IPS-NIHi11 (cell line): ENCODE results near the gene ZCCHC14.
"Not testable (repeated sequence)": the region's sequence is repeated elsewhere in the genome, so short reads cannot be mapped to it uniquely, and the experiment has no call there.

Experiments used
- DNase-seq: peaks from one replicate; pipeline ENCODE4 v3.0.0; 2012; ENCODE audit warnings: mixed read lengths, low spot score

ZCCHC14 gene

DNA sequence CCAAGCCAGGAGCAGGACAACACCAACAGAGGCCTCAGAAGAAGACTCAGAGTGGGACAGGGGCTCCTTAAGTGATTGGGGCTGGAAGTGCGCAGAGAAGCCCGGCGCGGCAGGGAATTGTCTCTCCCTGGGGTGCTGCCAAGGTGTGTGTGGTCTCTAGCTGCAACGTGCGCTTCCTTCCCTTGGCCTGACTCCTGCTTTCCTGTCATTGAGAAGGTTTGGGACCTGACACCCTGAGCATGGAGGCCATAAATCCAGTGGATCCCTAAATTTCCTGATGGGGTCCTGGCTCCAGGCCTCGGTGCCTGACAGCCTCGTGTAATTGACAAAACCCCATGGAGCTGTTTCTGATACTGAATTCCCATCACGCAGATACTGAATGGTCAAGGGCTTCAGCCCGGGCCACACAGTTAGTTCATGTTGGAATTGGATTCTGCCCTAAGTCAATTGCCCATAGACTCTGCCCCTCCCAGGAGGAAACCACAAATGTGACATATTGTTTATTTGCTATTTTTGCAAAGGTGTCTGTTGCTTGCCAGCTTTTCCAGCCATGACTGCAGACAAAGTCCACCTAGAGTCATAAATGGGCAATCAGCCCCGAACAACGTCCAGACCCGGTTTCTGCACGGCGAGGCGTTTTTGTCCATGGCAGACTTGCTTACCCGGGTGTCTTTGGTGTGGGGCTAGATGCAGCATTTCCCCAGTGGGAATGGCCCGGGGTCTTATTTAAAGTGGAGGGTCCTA is 4.4 kb upstream of the ZCCHC14 start:
- DNase-seq = not testable (repeated sequence)

GRCh38 chr16:87496447-87496801 is 3.6 kb upstream of the ZCCHC14 start:
- no peak for DNase-seq

GRCh38 chr16:87495578-87496446 is 3.0 kb upstream of the ZCCHC14 start:
- DNase-seq = no peak

- DNase-seq = no peak
Observed at GRCh38 chr16:87493608-87494280, 920 bp upstream of the ZCCHC14 start.

DNA sequence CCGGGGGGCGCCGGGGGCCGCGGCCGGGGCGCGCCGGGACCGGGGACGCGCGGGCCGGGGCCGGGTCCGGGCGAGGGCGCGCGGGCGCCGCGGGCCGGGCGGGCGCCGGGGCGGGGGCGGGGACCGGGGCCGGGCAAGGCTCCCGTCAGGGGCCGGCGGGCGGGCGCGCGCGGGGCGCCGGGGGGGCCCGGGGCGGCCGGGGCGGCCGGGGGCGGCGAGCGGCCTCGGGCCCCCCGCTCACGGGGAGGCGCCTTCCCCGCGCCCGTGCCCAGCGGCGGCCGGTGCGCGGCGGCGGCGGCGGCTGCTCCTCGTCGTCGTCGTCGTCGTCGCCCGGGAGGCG is 563 bp downstream of the ZCCHC14 start:
- DNase-seq = peak; percentile 32

GRCh38 chr16:87491522-87492290 is 1.1 kb downstream of the ZCCHC14 start:
- DNase-seq = no peak

DNA sequence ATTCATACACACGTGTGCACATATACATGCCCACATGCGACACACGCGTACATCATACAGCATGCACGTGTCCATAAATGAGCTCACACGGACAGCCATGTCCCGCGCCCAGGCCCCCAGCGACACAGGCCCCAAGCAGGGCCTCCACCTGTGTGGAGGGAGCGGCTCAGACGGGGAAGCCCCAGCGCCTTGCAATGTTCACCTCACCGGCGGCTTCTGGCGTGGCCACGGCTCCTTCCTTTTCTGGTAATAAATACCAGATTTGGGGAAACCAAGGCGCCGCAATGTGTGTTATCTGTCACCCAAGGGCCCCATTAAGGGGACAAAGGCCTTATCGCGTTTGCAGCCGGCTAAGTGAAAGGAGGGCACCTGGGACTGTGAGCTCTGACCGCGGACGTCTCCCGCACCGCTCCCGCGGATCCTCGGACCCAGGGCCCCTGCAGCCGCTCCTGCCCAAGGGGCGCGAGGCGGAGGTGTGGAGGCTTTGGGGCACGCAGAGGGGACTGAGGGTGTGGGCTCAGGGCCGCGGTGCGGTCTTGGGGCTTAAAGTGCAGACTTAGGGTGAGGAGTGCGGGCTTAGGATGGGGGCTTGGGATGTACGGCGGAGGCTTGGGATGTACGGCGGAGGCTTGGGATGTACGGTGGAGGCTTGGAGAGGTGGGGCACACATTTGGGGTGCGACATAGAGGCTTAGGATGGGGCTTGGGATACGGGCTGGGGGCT is 1.9 kb downstream of the ZCCHC14 start:
- DNase-seq = not testable (repeated sequence)

DNA sequence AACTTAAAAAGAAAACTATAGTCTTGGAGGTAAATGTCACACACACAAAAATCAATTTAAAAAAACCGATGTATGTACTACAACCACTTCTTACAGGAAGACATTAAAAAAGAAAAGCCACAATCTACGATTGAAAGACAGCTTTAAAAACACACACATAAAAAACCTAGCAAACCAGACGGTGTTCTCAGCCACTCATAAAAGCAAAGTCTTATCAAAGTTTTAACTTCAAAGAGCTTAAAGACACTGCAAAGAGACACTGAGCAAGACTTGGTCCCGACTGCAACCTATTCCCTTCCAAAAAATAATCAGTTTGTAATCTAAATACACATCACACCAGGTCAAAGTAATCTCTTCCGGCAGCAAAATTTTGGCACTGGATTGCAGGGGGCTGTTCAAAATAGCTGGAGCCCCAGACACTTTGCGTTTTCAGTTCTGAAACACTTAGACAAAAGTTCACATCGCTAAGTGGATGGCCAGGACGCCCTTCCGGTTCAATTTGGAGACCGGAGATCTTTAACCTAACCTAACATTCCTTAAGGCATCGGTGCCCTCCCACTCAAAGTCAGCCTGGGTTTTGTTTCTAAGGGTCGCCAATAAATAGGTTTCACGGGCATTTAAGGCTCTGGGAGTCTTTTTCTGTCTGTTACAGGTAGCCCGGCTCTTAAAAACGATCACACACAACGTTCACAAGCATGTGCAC is 2.6 kb downstream of the ZCCHC14 start:
- no peak for DNase-seq

DNA sequence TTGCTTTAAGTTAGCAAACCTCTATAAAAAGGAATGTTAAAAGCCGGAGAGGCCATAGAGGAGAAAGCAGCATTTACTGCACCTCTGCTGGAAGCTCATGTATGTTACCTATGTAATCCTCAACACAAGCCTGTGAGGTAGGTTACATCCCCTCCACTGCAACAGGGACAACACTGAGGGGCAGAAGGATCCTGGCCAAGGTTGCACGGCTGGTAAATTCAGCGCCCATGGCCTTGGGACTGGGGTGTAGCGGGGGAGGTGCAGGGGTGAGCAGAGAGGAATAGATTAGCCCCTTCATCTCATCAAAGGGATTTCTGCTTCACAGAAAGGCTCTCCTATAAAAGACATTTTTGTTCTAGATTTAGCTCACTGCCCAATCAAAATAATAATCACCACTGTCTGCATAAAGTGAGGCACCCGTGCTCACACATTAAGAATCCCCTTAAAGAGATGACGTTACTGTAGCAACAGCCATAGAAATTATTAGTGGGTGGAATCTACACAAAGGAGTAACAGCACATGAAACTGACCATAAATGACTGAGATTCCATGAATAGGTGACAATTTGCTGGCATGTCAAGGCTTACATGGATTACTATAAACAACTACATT is 3.3 kb downstream of the ZCCHC14 start:
- DNase-seq = no peak

GRCh38 chr16:87488960-87489359 is 3.9 kb downstream of the ZCCHC14 start:
- not testable (repeated sequence) for DNase-seq

- no peak for DNase-seq
Observed at GRCh38 chr16:87487361-87487924, 5.4 kb downstream of the ZCCHC14 start.

GRCh38 chr16:87486713-87487247 is 6.0 kb downstream of the ZCCHC14 start:
- DNase-seq = no peak

- no peak for DNase-seq
Observed at GRCh38 chr16:87486282-87486681, 6.5 kb downstream of the ZCCHC14 start.

GRCh38 chr16:87485792-87486191 is 7.0 kb downstream of the ZCCHC14 start:
- not testable (repeated sequence) for DNase-seq

- DNase-seq = no peak
Observed at GRCh38 chr16:87484487-87485331, 8.1 kb downstream of the ZCCHC14 start.

DNA sequence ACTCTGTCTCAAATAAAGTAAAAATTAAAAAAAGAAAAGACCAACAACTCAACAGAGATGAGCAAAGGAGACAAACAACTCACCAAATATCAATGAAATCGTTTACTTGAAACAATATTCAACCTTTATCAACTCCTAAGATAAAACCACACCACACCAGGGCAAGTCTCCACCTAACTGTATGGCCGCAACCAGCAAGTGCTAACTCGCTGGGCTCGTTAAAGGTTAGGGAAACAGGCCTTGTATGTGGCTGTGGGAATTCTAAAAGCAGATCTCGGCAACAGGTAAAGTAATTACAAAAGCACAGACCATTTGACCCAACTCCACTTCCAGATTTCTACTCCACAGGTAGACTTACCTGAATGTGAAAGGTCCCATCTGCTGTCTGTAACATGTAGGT is 9.3 kb downstream of the ZCCHC14 start:
- no peak for DNase-seq

DNA sequence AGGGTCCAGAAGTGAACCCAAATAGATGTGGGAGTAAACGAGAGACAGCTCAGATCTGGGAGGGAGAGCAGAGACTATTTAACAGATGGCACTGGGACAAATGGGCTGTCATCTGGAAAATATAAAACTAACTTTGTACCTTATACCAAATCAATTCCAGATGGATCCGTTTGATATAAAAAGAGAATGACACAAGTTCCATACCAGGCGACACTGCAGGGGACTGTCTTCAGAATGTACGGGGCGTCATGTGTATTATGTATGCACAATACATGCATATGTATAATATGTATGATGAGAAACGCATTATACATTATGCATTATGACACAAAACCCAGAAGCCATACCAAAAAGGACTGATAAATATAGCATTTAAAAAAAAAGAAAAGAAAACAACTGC is 10.2 kb downstream of the ZCCHC14 start:
- not testable (repeated sequence) for DNase-seq

DNA sequence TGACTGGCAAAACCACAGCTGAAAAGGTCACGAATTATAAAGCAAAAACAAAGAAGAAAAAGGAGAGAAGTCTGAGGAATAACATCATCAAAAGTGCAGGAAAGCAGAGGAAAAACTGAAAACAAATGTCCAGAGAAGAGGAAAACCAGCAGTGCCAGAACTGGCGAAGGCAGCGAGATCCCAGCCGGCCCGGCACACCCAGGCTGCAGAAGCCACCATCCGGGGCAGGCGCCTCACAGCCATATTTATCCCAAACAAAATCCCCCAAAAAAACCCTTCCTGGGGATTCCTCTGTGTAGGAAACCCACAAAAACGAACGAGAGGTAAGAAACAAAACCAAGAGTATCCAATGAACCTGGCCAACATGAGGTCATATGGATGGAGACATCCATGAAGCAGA is 10.6 kb downstream of the ZCCHC14 start:
- DNase-seq = no peak

GRCh38 chr16:87481711-87482110 is 11.1 kb downstream of the ZCCHC14 start:
- not testable (repeated sequence) for DNase-seq
